ENCODE measurements around the gene TGDS.

GRCh38 chr13:94556621-94557020 is 39.3 kb downstream of the TGDS start:
- TF ChIP-seq CTCF (IDR thresholded peaks at IDR 0.05; ENCODE audit: poor library complexity) (no peak), EZH2 (IDR thresholded peaks at IDR 0.05; ENCODE audit: borderline replicate concordance) (no peak), EZH2phosphoT487 (IDR thresholded peaks at IDR 0.05; ENCODE audit: low read depth, severe bottlenecking, unreplicated experiment) (no peak)

All from hepatocyte (in vitro differentiated cells).